H1 (cell line): ENCODE data around the gene EPHA4. TPM values are rescaled to one million over a fixed set of nuclear protein-coding genes. Genes with fewer than 3 reads are reported as not detected.

Source experiments
- CTCF ChIA-PET: fragments of 300-600 bp; sonication (Branson Sonifier 250); formaldehyde crosslinking; loops from one replicate; lab custom pipeline; 2021; ENCODE audit not compliant: partially characterized antibody; lab: Charles Lee
- POLR2A ChIA-PET: fragments of 300-600 bp; sonication (Branson Sonifier 250); formaldehyde crosslinking; loops from one replicate; lab custom pipeline; 2021; ENCODE audit warnings: inconsistent platforms; ENCODE audit not compliant: partially characterized antibody; lab: Charles Lee
- DNase-seq, 2 experiments: peaks; one replicate each; pipeline versions ENCODE4 v3.0.0 to v3.0.0-alpha.2; 2010 to 2022; ENCODE audit warnings: low spot score in 2 of 2, low read depth in 1 of 2, mixed read lengths in 1 of 2
- FAIRE-seq: peaks from 2 replicates; lab custom pipeline; 2011; peaks lifted over from hg19 to GRCh38; lab: Jason Lieb, UNC
- H2AFZ ChIP-seq: 2 replicates; pipeline ENCODE4 v1.8.1; 2012; ENCODE audit warnings: low read length, inconsistent platforms
- H2AK5ac ChIP-seq: 2 replicates; pipeline ENCODE4 v1.6.1; 2013; ENCODE audit warnings: low read depth, low read length
- H2BK120ac ChIP-seq: replicated peaks from 2 replicates; pipeline ENCODE3; 2013; ENCODE audit warnings: low read depth, low read length, inconsistent platforms
- H2BK12ac ChIP-seq: 2 replicates; pipeline ENCODE4 v1.6.1; 2013; ENCODE audit warnings: low read depth, low read length
- H2BK15ac ChIP-seq: 2 replicates; pipeline ENCODE4 v1.6.1; 2013; ENCODE audit warnings: low read length
- H2BK20ac ChIP-seq: 2 replicates; pipeline ENCODE4 v1.6.1; 2013; ENCODE audit warnings: low read length
- H2BK5ac ChIP-seq: 2 replicates; pipeline ENCODE4 v1.6.1; 2013; ENCODE audit warnings: low read depth, low read length
- H3K14ac ChIP-seq: 2 replicates; pipeline ENCODE4 v1.6.1; 2013; ENCODE audit warnings: inconsistent platforms; ENCODE audit not compliant: insufficient read length
- H3K18ac ChIP-seq: 2 replicates; pipeline ENCODE4 v1.6.1; 2013; ENCODE audit warnings: low read length; ENCODE audit errors: extremely low read depth
- H3K23ac ChIP-seq: 2 replicates; pipeline ENCODE4 v1.6.1; 2013; ENCODE audit warnings: inconsistent platforms; ENCODE audit not compliant: insufficient read length
- H3K23me2 ChIP-seq: 2 replicates; pipeline ENCODE4 v1.6.1; 2013; ENCODE audit warnings: low read depth, low read length
- H3K27ac ChIP-seq: 2 replicates; pipeline ENCODE4 v1.6.1; 2011; ENCODE audit warnings: low read depth, low read length, inconsistent platforms
- H3K27me3 ChIP-seq, 4 experiments: replicated peaks in 1 of 4; 1 replicate in 1 of 4; 2 replicates in 3 of 4; pipeline versions ENCODE4 v1.6.1 to v1.8.1; 2011 to 2013; ENCODE audit warnings: low read length in 3 of 4, mild to moderate bottlenecking in 3 of 4, inconsistent platforms in 2 of 4, mixed read lengths in 2 of 4, moderate library complexity in 1 of 4; ENCODE audit not compliant: control insufficient read depth in 3 of 4, insufficient read depth in 3 of 4; ENCODE audit errors: extremely low read depth in 1 of 4
- H3K36me3 ChIP-seq, 4 experiments: 2 replicates each; pipeline versions ENCODE4 v1.6.1 to v1.8.1; 2011 to 2013; ENCODE audit warnings: mild to moderate bottlenecking in 4 of 4, low read length in 3 of 4, moderate library complexity in 2 of 4, control low read depth in 1 of 4, inconsistent platforms in 1 of 4; ENCODE audit not compliant: insufficient read depth in 4 of 4, control insufficient read depth in 2 of 4
- H3K4ac ChIP-seq: replicated peaks from 2 replicates; pipeline ENCODE3; 2013; ENCODE audit warnings: low read length, low read depth, mixed read lengths, inconsistent platforms; ENCODE audit not compliant: insufficient read length
- H3K4me1 ChIP-seq, 4 experiments: replicated peaks in 1 of 4; 1 replicate in 1 of 4; 2 replicates in 3 of 4; pipeline versions ENCODE4 v1.6.1 to v1.8.1; 2011 to 2013; ENCODE audit warnings: low read length in 3 of 4, inconsistent platforms in 2 of 4, mixed read lengths in 1 of 4; ENCODE audit not compliant: insufficient read depth in 4 of 4, control insufficient read depth in 3 of 4
- H3K4me2 ChIP-seq, 2 experiments: 2 replicates each; pipeline versions ENCODE4 v1.6.1 to v1.8.1; 2011 to 2013; ENCODE audit warnings: low read depth in 2 of 2, low read length in 2 of 2, control low read depth in 1 of 2, inconsistent platforms in 1 of 2, mild to moderate bottlenecking in 1 of 2; ENCODE audit not compliant: insufficient read depth in 1 of 2
- H3K4me3 ChIP-seq, 4 experiments: fragments of 200-600, 300-600 bp in 1 of 4; sonication (generic), shearing (Covaris generic), sonication (Bioruptor Twin) in 1 of 4; 2 replicates each; pipeline versions ENCODE4 v1.5.1 to v1.8.1; 2011 to 2016; ENCODE audit warnings: low read length in 4 of 4, low read depth in 3 of 4, control low read depth in 2 of 4, inconsistent platforms in 2 of 4, mild to moderate bottlenecking in 2 of 4, mixed read lengths in 1 of 4, moderate library complexity in 1 of 4; ENCODE audit not compliant: insufficient read depth in 2 of 4; ENCODE audit errors: extremely low read depth in 1 of 4
- H3K56ac ChIP-seq: replicated peaks from 2 replicates; pipeline ENCODE3; 2013; ENCODE audit warnings: low read depth, mild to moderate bottlenecking, mixed read lengths, low read length, inconsistent platforms; ENCODE audit not compliant: insufficient read length
- H3K79me1 ChIP-seq: 2 replicates; pipeline ENCODE4 v1.6.1; 2013; ENCODE audit warnings: low read depth, low read length, control low read depth
- H3K79me2 ChIP-seq, 2 experiments: 2 replicates each; pipeline versions ENCODE4 v1.6.1 to v1.8.1; 2012 to 2013; ENCODE audit warnings: low read length in 2 of 2, mild to moderate bottlenecking in 2 of 2, inconsistent platforms in 1 of 2; ENCODE audit not compliant: insufficient read depth in 2 of 2, control insufficient read depth in 1 of 2
- H3K9ac ChIP-seq, 4 experiments: replicated peaks in 1 of 4; 1 replicate in 1 of 4; 2 replicates in 3 of 4; pipeline versions ENCODE4 v1.6.1 to v1.8.1; 2011 to 2013; ENCODE audit warnings: low read depth in 3 of 4, low read length in 3 of 4, control low read depth in 2 of 4, mild to moderate bottlenecking in 2 of 4, moderate library complexity in 2 of 4, inconsistent platforms in 1 of 4; ENCODE audit errors: extremely low read depth in 1 of 4
- H3K9me3 ChIP-seq, 2 experiments: 2 replicates each; pipeline versions ENCODE4 v1.6.1 to v1.8.1; 2012 to 2013; ENCODE audit warnings: mild to moderate bottlenecking in 2 of 2, moderate library complexity in 2 of 2, control low read depth in 1 of 2, inconsistent platforms in 1 of 2, low read depth in 1 of 2, low read length in 1 of 2, mixed read lengths in 1 of 2; ENCODE audit not compliant: insufficient read depth in 2 of 2
- H4K20me1 ChIP-seq, 2 experiments: replicated peaks in 1 of 2; 2 replicates each; pipeline versions ENCODE3 to v1.8.1; 2011 to 2013; ENCODE audit warnings: inconsistent platforms in 2 of 2, low read length in 2 of 2, mild to moderate bottlenecking in 1 of 2; ENCODE audit not compliant: insufficient read depth in 2 of 2, control insufficient read depth in 1 of 2
- H4K5ac ChIP-seq: 2 replicates; pipeline ENCODE4 v1.6.1; 2013; ENCODE audit warnings: low read length, low read depth, mixed read lengths, inconsistent platforms; ENCODE audit not compliant: insufficient read length
- H4K8ac ChIP-seq: 2 replicates; pipeline ENCODE4 v1.8.0; 2013; ENCODE audit warnings: mild to moderate bottlenecking, moderate library complexity, low read length, inconsistent platforms; ENCODE audit not compliant: insufficient read depth; ENCODE audit errors: extremely low read depth
- H4K91ac ChIP-seq: replicated peaks from 2 replicates; pipeline ENCODE3; 2013; ENCODE audit warnings: low read length, mixed read lengths, inconsistent platforms; ENCODE audit not compliant: insufficient read length
- BCL11A ChIP-seq, 2 experiments: IDR thresholded peaks; one replicate each; pipeline ENCODE4 v1.6.1; 2011; ENCODE audit warnings: low read depth in 2 of 2, low read length in 2 of 2, mild to moderate bottlenecking in 2 of 2
- EGR1 ChIP-seq: IDR thresholded peaks from 2 replicates; pipeline ENCODE4 v1.6.1; 2011; ENCODE audit warnings: low read depth, low read length, borderline replicate concordance
- EZH2 ChIP-seq: fragments of 200-600 bp; sonication (generic); IDR thresholded peaks from 2 replicates; pipeline ENCODE4 v1.7.1; 2012; ENCODE audit warnings: low read depth, mild to moderate bottlenecking, moderate library complexity, low read length, inconsistent platforms; ENCODE audit not compliant: severe bottlenecking
- MAX ChIP-seq: IDR thresholded peaks from 2 replicates; pipeline ENCODE4 v1.6.1; 2012; ENCODE audit warnings: inconsistent platforms
- NRF1 ChIP-seq: IDR thresholded peaks from 2 replicates; pipeline ENCODE4 v1.6.1; 2011; ENCODE audit warnings: mild to moderate bottlenecking, low read depth, low read length, improper control_type of control experiment
- POLR2A ChIP-seq, 2 experiments: IDR thresholded peaks; 1 replicate in 1 of 2; 2 replicates in 1 of 2; pipeline ENCODE4 v1.6.1; 2011; ENCODE audit warnings: low read depth in 2 of 2, low read length in 2 of 2, mild to moderate bottlenecking in 2 of 2; ENCODE audit errors: control extremely low read depth in 1 of 2
- TBP ChIP-seq: IDR thresholded peaks from 2 replicates; pipeline ENCODE4 v1.6.1; 2011; ENCODE audit warnings: low read depth, low read length, improper control_type of control experiment
- WGBS, 2 experiments: shearing (Covaris generic) in 1 of 2; methylation state at CpG; one replicate each; pipeline versions ENCODE4 v1.1.6 to v1.1.7; 2013 to 2015; ENCODE audit warnings: low lambda C conversion rate in 2 of 2, mixed read lengths in 2 of 2, inconsistent platforms in 1 of 2, low coverage in 1 of 2, missing lambda C conversion rate in 1 of 2; ENCODE audit not compliant: insufficient replicate concordance in 2 of 2, insufficient coverage in 1 of 2, insufficient read length in 1 of 2; ENCODE audit errors: extremely low coverage in 1 of 2, missing lambda C conversion rate in 1 of 2; 5-methylcytosine and 5-hydroxymethylcytosine counted together
- polyA plus RNA-seq, 7 experiments: library from polyadenylated mRNA; depleted of rRNA in 3 of 7; stranded (reverse) in 5 of 7; unstranded in 2 of 7; fragments of >200 nt in 5 of 7; fragments of 200-250 nt in 2 of 7; gene quantifications; 1 replicate in 5 of 7; 2 replicates in 1 of 7; 4 replicates in 1 of 7; pipeline versions ENCODE4 v1.2.1 to v1.2.3, GENCODE V29; 2011 to 2013; ENCODE audit warnings: missing spikeins in 2 of 7, mixed read lengths in 2 of 7
- total RNA-seq: library from RNA; stranded (reverse); fragmentation: NEBNext Ultra II Directional; extraction: Animal tissue kit (Norgen Biotek cat#: 25700); gene quantifications from 2 replicates; pipeline ENCODE4 v1.2.1, GENCODE V29; 2021
- TF ChIP-seq, protein P1 (sequence below), 3 experiments: IDR thresholded peaks; 1 replicate in 2 of 3; 2 replicates in 1 of 3; pipeline versions ENCODE4 v1.5.1 to v1.6.1; 2011; ENCODE audit warnings: low read length in 3 of 3, mild to moderate bottlenecking in 3 of 3, inconsistent platforms in 2 of 3, low read depth in 1 of 3, moderate library complexity in 1 of 3; ENCODE audit not compliant: insufficient read depth in 1 of 3; ENCODE audit errors: control extremely low read depth in 1 of 3
- TF ChIP-seq, protein P2 (sequence below): IDR thresholded peaks from 2 replicates; pipeline ENCODE4 v1.6.1; 2011; ENCODE audit warnings: low read length, improper control_type of control experiment

Gene EPHA4
- total and polyA plus RNA-seq, 2 of the 8 experiments (the other 6 are each of a cell fraction or from before 2014, with no cell fraction given), result 4.3 to 5.7 TPM

DNA sequence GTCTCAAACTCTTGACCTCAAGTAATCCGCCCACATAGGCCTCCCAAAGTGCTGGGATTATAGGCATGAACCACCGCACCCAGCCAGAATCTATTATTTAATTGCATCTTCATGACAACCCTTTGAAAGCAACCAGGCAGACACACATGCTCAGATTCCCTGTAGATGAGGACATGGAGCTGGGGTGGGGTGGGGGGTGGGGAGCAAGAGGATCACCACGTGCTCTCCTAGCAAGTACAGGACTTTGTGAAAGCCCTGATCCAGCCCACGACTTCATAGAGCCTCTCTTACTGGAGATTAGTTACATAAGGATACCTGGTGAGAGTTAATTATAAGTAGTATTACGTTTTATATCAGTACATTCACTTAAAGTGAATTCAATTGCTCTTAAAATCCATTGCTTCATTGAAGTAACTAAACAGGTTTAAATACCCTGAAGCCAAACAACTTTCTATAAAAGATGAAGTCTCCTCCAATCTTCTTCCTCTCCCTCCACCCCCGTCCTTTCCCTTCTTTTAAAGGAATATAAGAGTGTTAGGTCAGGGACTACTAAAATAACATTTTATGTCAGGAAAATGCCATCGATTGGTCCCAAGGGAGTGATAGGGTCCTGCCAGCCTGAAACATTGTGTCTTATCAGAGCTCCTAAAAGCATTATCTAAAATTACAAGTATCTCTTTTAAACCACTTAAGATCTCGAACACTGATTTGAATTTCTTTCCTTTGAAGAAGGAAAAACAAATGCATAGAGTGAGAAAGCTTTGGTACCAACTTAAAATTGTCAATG lies 123.9 kb downstream of the EPHA4 start:
- DNase-seq (no peak), FAIRE-seq (no peak)
- Histone ChIP-seq H3K27ac (no peak overlapping the region), H3K14ac (no peak overlapping the region), H3K56ac (no peak overlapping the region), H3K18ac (no peak overlapping the region), H3K79me1 (no peaks in the 10 kb centered on the region), H4K8ac (no peak overlapping the region), H3K4me1 (peaks cover 0 to 5% (median 0%) of the 10 kb centered on the region in 4 experiments; a peak in 1 of 7 replicates), H3K36me3 (peaks cover 0 to 8% (median 0%) of the 10 kb centered on the region in 4 experiments; a peak in 1 of 8 replicates), H2AFZ (no peak overlapping the region), H3K23me2 (no peaks in the 10 kb centered on the region), H2AK5ac (no peak overlapping the region), H3K9me3 (peaks cover 0 to 3% of the 10 kb centered on the region in 2 experiments; a peak in 1 of 4 replicates), H3K23ac (no peak overlapping the region), H4K20me1 (no peaks in the 10 kb centered on the region), H2BK15ac (no peak overlapping the region), H3K27me3 (no peaks in the 10 kb centered on the region), H3K4ac (no peak overlapping the region), H3K4me3 (no peak overlapping the region), H2BK20ac (no peak overlapping the region), H4K5ac (no peak overlapping the region), H3K9ac (no peak overlapping the region), H2BK120ac (no peak overlapping the region), H3K79me2 (no peaks in the 10 kb centered on the region), H2BK5ac (no peak overlapping the region), H4K91ac (no peak overlapping the region), H3K4me2 (no peak overlapping the region), H2BK12ac (no peak overlapping the region)
- POLR2A ChIA-PET, result no interaction called here
- 83% methylated on average over 8 of the region's 8 CpGs; no CpG with 5 or more reads in 1 of the 2 experiments for WGBS, 2 experiments
- CTCF ChIA-PET, result no interaction called here
- no peak for TF ChIP-seq NRF1
- TF ChIP-seq EZH2, result no peak
- TF ChIP-seq, protein P1, sequence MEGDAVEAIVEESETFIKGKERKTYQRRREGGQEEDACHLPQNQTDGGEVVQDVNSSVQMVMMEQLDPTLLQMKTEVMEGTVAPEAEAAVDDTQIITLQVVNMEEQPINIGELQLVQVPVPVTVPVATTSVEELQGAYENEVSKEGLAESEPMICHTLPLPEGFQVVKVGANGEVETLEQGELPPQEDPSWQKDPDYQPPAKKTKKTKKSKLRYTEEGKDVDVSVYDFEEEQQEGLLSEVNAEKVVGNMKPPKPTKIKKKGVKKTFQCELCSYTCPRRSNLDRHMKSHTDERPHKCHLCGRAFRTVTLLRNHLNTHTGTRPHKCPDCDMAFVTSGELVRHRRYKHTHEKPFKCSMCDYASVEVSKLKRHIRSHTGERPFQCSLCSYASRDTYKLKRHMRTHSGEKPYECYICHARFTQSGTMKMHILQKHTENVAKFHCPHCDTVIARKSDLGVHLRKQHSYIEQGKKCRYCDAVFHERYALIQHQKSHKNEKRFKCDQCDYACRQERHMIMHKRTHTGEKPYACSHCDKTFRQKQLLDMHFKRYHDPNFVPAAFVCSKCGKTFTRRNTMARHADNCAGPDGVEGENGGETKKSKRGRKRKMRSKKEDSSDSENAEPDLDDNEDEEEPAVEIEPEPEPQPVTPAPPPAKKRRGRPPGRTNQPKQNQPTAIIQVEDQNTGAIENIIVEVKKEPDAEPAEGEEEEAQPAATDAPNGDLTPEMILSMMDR (IDR thresholded peaks at IDR 0.05; ENCODE audit: control extremely low read depth in 1 of 3, insufficient read depth in 1 of 3, low read depth in 1 of 3, low read length in 3 of 3), result no peak
- TF ChIP-seq, protein P2, sequence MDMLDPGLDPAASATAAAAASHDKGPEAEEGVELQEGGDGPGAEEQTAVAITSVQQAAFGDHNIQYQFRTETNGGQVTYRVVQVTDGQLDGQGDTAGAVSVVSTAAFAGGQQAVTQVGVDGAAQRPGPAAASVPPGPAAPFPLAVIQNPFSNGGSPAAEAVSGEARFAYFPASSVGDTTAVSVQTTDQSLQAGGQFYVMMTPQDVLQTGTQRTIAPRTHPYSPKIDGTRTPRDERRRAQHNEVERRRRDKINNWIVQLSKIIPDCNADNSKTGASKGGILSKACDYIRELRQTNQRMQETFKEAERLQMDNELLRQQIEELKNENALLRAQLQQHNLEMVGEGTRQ, result no peak
- no peak for TF ChIP-seq MAX
- no peak for TF ChIP-seq EGR1
- no peak for TF ChIP-seq POLR2A (IDR thresholded peaks at IDR 0.05; ENCODE audit: control extremely low read depth in 1 of 2, low read depth in 2 of 2, low read length in 2 of 2)
- no peak for TF ChIP-seq BCL11A (IDR thresholded peaks at IDR 0.05; ENCODE audit: low read depth in 2 of 2, low read length in 2 of 2)
- no peak for TF ChIP-seq TBP
